ENCODE measurements around the gene MANSC4. TPM values are rescaled to one million over a fixed set of nuclear protein-coding genes. Genes with fewer than 3 reads are reported as not detected.

The MANSC4 gene
- total and polyA plus RNA-seq, 2 of the 13 experiments (the other 11 are each of a cell fraction or from before 2014, with no cell fraction given), result not detected

DNA sequence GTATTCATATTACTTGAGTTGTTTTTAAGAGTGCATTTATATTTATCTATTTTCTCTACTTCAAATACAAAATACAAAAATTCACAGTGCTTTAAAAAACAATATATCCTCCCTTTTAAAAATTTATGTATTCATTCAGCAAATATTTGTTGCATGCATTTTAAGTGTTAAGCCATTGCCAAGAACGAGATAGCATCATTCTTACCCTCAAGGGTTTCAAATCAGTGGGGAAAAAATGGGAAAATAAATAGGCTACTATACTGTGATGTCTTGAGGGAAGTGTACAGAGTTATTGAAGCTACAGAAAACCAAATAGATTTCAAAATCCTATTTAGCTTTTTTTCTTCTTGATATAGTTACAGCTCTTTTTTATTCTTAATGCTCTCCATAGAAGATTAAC lies 46.2 kb downstream of the MANSC4 start (continued):
- TF ChIP-seq JUN (CRISPR knock-in tag; IDR thresholded peaks at IDR 0.05) (no peak), ZNF180 (CRISPR knock-in tag; IDR thresholded peaks at IDR 0.05; ENCODE audit: borderline replicate concordance, low read depth) (no peak), CCDC6 (CRISPR knock-in tag; IDR thresholded peaks at IDR 0.05) (no peak), ZNF607 (CRISPR knock-in tag; IDR thresholded peaks at IDR 0.05; ENCODE audit: borderline replicate concordance) (no peak)
- TF ChIP-seq, protein P1, sequence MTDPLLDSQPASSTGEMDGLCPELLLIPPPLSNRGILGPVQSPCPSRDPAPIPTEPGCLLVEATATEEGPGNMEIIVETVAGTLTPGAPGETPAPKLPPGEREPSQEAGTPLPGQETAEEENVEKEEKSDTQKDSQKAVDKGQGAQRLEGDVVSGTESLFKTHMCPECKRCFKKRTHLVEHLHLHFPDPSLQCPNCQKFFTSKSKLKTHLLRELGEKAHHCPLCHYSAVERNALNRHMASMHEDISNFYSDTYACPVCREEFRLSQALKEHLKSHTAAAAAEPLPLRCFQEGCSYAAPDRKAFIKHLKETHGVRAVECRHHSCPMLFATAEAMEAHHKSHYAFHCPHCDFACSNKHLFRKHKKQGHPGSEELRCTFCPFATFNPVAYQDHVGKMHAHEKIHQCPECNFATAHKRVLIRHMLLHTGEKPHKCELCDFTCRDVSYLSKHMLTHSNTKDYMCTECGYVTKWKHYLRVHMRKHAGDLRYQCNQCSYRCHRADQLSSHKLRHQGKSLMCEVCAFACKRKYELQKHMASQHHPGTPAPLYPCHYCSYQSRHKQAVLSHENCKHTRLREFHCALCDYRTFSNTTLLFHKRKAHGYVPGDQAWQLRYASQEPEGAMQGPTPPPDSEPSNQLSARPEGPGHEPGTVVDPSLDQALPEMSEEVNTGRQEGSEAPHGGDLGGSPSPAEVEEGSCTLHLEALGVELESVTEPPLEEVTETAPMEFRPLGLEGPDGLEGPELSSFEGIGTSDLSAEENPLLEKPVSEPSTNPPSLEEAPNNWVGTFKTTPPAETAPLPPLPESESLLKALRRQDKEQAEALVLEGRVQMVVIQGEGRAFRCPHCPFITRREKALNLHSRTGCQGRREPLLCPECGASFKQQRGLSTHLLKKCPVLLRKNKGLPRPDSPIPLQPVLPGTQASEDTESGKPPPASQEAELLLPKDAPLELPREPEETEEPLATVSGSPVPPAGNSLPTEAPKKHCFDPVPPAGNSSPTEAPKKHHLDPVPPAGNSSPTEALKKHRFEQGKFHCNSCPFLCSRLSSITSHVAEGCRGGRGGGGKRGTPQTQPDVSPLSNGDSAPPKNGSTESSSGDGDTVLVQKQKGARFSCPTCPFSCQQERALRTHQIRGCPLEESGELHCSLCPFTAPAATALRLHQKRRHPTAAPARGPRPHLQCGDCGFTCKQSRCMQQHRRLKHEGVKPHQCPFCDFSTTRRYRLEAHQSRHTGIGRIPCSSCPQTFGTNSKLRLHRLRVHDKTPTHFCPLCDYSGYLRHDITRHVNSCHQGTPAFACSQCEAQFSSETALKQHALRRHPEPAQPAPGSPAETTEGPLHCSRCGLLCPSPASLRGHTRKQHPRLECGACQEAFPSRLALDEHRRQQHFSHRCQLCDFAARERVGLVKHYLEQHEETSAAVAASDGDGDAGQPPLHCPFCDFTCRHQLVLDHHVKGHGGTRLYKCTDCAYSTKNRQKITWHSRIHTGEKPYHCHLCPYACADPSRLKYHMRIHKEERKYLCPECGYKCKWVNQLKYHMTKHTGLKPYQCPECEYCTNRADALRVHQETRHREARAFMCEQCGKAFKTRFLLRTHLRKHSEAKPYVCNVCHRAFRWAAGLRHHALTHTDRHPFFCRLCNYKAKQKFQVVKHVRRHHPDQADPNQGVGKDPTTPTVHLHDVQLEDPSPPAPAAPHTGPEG (CRISPR knock-in tag; IDR thresholded peaks at IDR 0.05), result no peak

DNA sequence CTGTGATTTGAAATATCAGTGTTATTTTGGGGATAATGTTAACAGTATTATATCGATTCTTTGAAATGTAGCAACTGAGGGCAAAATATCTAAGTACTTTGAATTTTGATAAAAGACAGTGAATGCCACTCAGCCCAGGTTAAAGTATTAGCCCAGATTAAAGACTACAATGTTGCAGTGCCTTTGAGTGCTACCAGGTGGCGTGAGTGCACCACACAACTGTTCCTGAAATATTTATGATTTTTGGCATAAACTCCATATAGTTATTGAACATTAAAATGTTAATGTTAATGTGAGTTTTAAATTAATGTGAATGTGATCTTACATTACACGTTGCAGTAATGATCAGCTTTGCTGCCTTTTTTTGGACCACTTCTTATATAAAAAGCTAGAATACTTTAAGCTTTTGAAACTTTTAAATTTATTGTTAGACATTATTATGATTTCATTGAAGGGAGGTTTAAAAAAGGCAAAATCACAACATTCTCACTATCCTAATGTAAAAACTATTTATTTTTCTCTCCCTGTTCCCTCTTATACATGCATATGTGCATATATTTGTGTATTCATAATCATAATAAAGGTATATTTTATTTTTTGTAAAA lies 46.9 kb downstream of the MANSC4 start:
- Histone ChIP-seq H2AFZ (ENCODE audit: low read length) (no peak overlapping the region), H3K79me2 (ENCODE audit: insufficient read depth, low read length) (peaks cover under 1% of the 10 kb centered on the region), H3K4me1 (ENCODE audit: insufficient read depth, low read length) (no peaks in the 10 kb centered on the region), H3K9ac (ENCODE audit: insufficient read depth, low read depth, low read length) (no peak overlapping the region), H3K36me3 (replicated peaks in 1 of 2; ENCODE audit: control insufficient read depth in 1 of 2, insufficient read depth in 2 of 2, low read length in 2 of 2) (peaks cover 10 to 52% of the 10 kb centered on the region in 2 experiments), H4K20me1 (ENCODE audit: insufficient read depth, low read length) (peaks cover 7% of the 10 kb centered on the region; the same call in 1 of the 2 replicates), H3K27me3 (ENCODE audit: control insufficient read depth in 1 of 2, insufficient read depth in 2 of 2, low read length in 2 of 2) (no peaks in the 10 kb centered on the region), H3K4me2 (ENCODE audit: low read depth, low read length) (no peak overlapping the region), H3K9me3 (ENCODE audit: low read length) (no peaks in the 10 kb centered on the region), H3K27ac (ENCODE audit: extremely low read length, insufficient read depth, low read length) (no peak overlapping the region), H3K4me3 (replicated peaks in 1 of 3; ENCODE audit: insufficient read depth in 1 of 3, low read depth in 2 of 3, low read length in 3 of 3) (no peak overlapping the region)
- TF ChIP-seq STAG1 (CRISPR knock-in tag; IDR thresholded peaks at IDR 0.05), result peak; percentile 86
- peak; percentile 79 for TF ChIP-seq SMC3 (IDR thresholded peaks at IDR 0.05; ENCODE audit: low read length)
- TF ChIP-seq, protein P2, sequence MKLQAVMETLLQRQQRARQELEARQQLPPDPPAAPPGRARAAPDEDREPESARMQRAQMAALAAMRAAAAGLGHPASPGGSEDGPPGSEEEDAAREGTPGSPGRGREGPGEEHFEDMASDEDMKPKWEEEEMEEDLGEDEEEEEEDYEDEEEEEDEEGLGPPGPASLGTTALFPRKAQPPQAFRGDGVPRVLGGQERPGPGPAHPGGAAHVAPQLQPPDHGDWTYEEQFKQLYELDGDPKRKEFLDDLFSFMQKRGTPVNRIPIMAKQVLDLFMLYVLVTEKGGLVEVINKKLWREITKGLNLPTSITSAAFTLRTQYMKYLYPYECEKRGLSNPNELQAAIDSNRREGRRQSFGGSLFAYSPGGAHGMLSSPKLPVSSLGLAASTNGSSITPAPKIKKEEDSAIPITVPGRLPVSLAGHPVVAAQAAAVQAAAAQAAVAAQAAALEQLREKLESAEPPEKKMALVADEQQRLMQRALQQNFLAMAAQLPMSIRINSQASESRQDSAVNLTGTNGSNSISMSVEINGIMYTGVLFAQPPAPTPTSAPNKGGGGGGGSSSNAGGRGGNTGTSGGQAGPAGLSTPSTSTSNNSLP (IDR thresholded peaks at IDR 0.05; ENCODE audit: low read depth, low read length), result 0 out of 2 replicates have a peak, but pooled peaks have one; percentile 24
- TF ChIP-seq, protein P3, sequence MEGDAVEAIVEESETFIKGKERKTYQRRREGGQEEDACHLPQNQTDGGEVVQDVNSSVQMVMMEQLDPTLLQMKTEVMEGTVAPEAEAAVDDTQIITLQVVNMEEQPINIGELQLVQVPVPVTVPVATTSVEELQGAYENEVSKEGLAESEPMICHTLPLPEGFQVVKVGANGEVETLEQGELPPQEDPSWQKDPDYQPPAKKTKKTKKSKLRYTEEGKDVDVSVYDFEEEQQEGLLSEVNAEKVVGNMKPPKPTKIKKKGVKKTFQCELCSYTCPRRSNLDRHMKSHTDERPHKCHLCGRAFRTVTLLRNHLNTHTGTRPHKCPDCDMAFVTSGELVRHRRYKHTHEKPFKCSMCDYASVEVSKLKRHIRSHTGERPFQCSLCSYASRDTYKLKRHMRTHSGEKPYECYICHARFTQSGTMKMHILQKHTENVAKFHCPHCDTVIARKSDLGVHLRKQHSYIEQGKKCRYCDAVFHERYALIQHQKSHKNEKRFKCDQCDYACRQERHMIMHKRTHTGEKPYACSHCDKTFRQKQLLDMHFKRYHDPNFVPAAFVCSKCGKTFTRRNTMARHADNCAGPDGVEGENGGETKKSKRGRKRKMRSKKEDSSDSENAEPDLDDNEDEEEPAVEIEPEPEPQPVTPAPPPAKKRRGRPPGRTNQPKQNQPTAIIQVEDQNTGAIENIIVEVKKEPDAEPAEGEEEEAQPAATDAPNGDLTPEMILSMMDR (CRISPR knock-in tag; IDR thresholded peaks at IDR 0.05), result peak; percentile 79
- no peak for TF ChIP-seq MBD4 (IDR thresholded peaks at IDR 0.05; ENCODE audit: borderline replicate concordance, low read length)
- TF ChIP-seq RCOR2 (CRISPR knock-in tag; IDR thresholded peaks at IDR 0.05), result no peak
- peak; percentile 61; the same call in 1 of the 2 replicates for TF ChIP-seq RAD21 (CRISPR knock-in tag; IDR thresholded peaks at IDR 0.05)
- no TSS peak for BruUV-seq (replicated peaks)
- intact Hi-C loops (cut with micrococcal nuclease; ENCODE audit: unreplicated experiment), result loop anchor here (1.0 to 10.0 kb wide), 5 partner anchors 22 to 1262 kb away; partner anchors contain the start of gene MRPS35
- ATAC-seq (peak; percentile 66), FAIRE-seq (peak; percentile 34), DNase-seq (ENCODE audit: low spot score) (peak; percentile 10)
- ChIA-PET CTCF (ENCODE audit: low intra/inter-chr PET ratio, low total read pairs) (interaction anchor here (1.1 to 2.3 kb wide), 4 partner anchors 88 to 1139 kb away, joined by 4 to 21 read pairs (median 11); no protein-coding TSS in a partner anchor), POLR2A (interaction anchor here (0.6 to 1.2 kb wide), 2 partner anchors 47 to 1259 kb away, joined by 3 to 4 read pairs; partner anchors contain the start of genes KLHL42 and MANSC4)
- in situ Hi-C loops (cut with HindIII; ENCODE audit: extremely low pct_ligation_motif_present, low pct_unique_long_range_greater_than_20kb), result loop anchor here (10.0 to 25.0 kb wide), 2 partner anchors 212 to 429 kb away; no protein-coding TSS in a partner anchor
- 36% methylated on average over 3 of the region's 3 CpGs for WGBS (ENCODE audit: low lambda C conversion rate)
